GM18909 (cell line): ENCODE data around the gene GLB1L.
A peak's percentile ranks its signal among the peaks of the same experiment; 100 is the strongest.

Experiments
- ATAC-seq: cut with Tn5 transposase; IDR thresholded peaks from one replicate; pipeline ENCODE4 v1.9.1; 2021; ENCODE audit warnings: mild to moderate bottlenecking; ENCODE audit not compliant: unreplicated experiment, poor library complexity

GLB1L gene

GRCh38 chr2:219228911-219229304 lies 16.3 kb downstream of the GLB1L start:
- ATAC-seq: no peak

DNA sequence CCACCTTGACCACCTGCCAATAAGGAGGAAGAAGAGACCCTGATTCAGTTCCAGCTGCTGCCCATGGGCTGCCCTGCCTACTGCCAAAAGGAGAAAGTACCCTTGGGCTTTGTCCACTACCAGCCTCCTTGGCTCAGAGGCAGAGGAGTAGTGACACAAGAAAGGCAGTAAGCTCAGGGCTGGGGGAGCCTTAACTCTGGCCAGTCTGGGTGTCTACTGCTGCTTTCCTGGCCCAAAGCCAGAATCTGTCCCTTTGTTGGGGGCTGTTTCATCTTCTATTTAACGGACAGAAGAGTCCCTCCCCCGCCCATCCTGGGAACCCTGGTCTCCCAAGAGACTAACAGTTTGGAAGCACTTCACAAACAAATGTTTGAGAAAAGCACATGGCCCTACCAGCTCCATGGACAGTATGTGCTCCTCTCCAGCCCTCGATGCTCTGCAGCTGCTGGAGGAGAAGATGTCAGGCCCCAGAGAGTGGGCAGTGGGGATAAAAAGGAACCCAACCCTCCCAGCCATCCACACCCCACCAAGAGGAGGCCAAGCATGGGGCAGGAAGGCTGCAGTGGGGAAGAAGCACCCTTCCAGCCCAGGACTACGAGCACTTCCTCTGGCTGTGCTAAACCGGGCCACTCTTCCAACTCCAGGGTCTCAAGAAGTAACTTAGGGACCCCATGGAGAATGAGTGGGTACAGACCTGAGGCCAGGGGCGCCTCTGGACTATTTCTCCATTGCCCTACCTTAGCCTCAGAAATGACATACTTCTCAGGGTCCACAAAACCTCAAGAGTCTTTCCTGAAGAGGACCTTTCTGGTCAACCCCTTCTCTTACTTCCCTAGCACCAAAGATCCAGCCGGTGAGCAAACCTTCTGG lies 17.0 kb downstream of the GLB1L start:
- ATAC-seq: no peak

DNA sequence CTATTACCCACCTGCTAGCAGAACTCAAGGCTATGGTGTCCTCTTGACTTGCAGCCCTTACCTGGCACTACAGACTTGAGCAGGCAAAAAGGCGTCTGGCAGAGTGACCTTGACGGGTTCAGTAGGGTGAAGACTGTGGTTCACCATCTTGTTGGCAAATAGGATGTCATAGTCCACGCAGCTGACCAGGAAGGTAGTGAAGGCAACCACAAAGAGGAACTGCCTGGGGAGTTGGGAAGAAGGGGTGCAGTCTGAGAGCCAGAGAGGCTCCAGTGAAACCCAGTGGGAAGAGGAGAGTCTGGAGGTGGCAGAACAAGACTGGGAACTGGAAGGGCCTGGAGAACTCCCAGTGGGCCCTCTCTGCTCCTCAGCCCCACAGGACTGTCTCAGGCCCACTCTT lies 19.9 kb downstream of the GLB1L start:
- ATAC-seq: no peak

- no peak for ATAC-seq
These were observed 21.2 kb downstream of the GLB1L start for GRCh38 chr2:219223831-219224610.

- no peak for ATAC-seq
These were observed 23.2 kb downstream of the GLB1L start for GRCh38 chr2:219221957-219222518.

- no peak for ATAC-seq
These were observed 24.4 kb downstream of the GLB1L start for GRCh38 chr2:219220652-219221402.

DNA sequence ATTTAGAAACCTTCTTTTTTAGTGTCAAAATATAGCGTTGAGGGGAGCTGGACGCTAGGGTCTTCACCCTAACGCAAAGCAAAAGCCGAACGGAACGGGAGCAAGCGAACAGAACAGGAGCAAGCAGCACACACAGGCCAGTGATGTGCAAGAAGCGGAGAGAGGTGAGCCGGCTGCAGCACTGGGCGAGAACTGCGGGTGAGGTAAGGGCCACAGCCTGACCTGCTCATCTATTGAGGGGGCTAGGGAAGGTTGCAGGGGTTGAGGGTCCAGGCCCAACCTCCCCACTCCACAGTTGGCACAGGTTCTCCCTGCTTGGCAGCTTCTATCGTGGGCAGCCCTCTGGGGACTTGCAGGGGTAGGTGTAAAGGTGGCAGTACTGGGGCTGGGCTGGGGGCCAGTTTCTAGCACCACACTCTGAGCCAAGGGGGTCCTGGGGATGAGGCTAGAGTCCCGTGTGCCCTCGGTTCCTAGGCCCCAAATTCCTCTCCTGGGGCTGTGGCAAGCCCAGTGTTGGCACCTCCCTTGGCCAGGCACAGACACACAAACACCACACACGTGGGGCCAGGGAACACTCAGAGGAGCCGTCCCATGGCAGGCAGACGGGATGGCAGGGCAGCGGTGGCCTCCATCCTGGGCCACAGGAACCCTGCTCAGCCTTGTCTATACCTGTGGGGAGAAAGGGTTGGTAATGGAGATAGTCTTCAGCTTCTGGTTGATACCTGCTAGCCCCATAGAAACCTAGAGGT lies 25.3 kb downstream of the GLB1L start:
- no peak for ATAC-seq

DNA sequence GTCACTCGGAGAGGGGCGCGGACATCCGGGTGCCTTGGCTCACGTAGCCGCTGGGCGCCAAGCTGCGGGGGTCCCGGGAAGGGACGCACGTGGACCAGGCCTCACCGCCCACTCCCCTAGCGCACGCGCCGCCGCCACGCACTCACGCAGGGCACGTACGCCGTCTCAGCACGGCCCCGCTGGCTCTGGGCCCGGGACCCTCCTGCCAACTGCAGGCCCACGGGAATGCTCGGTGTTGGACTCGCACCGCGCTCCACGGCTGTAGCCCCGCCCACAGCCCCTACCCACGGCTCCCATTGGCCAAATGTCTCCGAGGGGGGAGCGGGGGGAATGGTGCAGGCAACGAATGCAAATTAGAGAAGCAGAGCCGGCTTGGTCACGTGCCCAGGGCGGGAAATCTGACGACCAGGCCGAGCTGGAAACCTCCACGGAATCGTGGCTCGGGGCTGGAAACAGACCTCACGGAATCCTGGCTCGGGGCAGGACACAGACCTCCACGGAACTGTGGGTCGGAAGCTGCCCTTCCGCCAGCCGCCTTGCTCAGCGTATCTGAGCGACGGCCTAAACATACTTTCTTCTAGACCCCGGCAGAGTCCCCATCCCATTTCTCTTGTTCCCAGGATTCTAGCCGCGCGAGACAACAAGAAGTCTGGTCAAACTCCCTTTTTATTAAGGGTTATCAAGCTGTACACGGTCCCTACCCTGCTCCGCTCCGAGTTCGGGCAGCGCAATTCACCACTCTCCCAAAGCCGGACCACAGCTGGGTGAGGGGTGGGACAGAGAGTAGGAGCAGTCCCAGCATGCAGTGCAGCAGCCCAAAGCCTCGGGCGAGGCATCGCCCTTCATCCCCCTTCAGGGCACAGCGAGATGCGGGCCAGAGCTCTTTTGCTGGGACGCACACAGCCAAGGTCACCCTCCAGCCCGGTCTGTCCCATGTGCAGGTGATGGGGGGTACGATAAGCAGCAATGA lies 26.2 kb downstream of the GLB1L start, which contains the start of gene ABCB6:
Gene ABCB6 (minus strand): TSS at position 227 of the 970 bp plus-strand sequence. CDS start 285 bp downstream, outside the sequence.
- ATAC-seq: peak; percentile 81

DNA sequence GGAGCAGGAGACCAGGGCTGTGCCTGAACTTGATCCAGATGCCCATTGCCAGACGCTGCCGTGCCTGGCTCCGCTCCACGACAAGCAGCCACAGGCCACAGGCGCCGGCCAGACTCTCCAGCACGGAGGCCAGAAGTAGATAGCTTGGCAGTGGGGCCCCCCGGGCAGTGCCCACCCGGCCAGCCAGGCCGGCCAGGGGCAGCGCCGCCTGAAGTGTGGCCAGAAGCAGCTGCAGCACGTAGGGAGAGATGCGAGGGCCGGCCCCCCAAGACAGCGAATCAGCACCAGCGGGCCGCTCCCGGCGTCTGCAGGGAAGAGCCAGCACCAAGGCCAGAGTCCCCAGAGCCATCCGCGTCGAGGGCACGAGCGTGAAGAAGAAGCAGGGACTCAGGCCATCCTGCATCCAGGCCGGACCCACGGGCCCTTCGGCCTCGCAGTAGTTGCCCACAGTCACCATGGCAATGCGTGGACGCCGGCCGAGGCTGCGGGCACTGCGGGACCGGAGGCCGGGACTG lies 27.0 kb downstream of the GLB1L start:
- ATAC-seq: peak; percentile 22

DNA sequence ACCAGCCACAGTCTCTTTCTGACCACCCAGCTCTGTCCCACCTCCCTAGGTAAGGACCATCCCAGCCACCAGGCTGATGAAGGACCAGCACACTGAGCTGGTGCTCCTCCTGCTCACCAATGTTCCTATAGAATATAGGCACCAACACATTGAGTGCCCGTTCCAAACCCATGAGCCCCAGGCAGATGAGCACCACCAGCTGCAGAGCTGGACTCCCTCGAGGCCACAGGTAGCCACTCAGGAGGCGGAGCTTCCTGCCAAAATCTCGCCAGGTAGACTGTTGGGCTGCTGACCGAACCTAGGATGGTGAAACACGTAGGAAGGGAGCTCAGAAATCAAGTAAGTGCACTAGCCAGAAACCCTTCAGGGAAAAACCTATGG lies 28.7 kb downstream of the GLB1L start:
- no peak for ATAC-seq

DNA sequence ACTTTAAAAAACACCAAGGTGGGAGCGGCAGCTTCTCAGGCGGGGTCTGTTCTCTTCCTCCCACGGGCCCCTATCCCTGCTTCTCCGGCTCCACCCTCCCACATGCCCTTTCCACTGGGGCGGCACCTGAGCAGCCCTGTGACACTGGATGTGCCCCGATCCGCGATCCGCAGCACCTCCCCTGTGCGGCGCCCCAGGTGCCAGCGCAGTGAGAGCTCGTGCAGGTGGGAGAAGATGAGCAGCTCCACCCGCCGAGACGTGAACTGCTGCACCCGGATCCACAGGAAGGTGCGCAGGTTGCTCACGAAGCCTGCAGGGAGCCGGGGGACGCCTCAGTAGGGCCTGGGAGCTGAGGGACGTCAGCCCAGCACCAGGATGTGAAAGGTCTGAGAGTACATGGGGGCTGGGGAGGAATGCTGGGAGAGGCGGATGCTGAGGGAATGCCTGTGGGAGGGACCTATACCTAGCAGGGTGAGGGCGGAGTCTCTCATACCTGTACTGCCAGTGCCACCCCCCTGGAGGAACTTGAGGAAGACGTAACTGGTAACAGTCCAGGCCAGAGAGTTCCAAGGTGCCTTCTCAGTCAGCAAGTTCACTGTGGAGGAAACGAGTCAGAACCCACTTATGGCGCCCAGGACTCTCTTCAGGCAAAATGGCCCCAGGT lies 29.2 kb downstream of the GLB1L start:
- ATAC-seq: no peak

GRCh38 chr2:219214786-219215185 lies 30.5 kb downstream of the GLB1L start:
- ATAC-seq: no peak

- no peak for ATAC-seq
These were observed 31.1 kb downstream of the GLB1L start for GRCh38 chr2:219214141-219214540.

- no peak for ATAC-seq
These were observed 31.7 kb downstream of the GLB1L start for GRCh38 chr2:219213486-219214071.

GRCh38 chr2:219213026-219213415 lies 32.2 kb downstream of the GLB1L start:
- ATAC-seq: no peak

GRCh38 chr2:219210886-219211362 lies 34.3 kb downstream of the GLB1L start:
- no peak for ATAC-seq

DNA sequence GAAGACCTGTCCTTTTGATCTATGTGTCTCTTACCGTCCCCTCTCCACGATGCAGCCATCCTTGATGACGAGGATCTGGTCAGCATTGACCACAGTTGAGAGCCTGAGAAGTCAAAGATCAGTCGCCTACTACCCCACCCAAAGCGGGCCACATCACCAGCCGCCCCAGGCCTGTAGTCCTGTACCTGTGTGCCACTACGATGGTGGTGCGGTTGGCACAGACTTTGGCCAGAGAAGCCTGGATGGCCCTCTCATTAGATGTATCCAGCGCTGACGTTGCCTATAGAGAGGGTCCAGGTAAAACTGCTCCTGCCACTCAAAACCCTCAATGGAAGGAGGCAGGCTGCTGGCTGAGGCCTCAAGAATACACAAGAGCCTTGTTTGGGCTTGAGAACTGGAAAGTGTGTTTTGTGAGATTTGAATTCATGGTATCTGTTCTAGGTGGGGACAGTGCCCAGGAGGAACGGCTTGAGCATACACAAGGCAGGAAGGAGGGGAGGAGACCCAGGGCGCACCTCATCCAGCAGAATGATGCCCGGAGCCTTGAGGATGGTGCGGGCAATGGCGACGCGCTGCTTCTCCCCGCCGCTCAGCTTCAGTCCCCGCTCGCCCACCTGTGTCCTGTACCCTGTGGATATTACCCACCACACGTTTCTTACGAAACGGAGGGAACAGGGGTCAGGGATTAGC lies 34.9 kb downstream of the GLB1L start:
- ATAC-seq: no peak
